PFSK-1 (cell line): ENCODE data around the gene CST8.

Experiments used
- FOXP2 ChIP-seq: optimal IDR thresholded peaks from 2 replicates; pipeline ENCODE3; 2011; ENCODE audit warnings: borderline replicate concordance, control low read depth, inconsistent platforms; ENCODE audit not compliant: insufficient read depth; ENCODE audit errors: extremely low read length, extremely low read depth
- POLR2AphosphoS5 ChIP-seq: IDR thresholded peaks from 2 replicates; pipeline ENCODE4 v1.6.1; 2012; ENCODE audit warnings: low read depth, mild to moderate bottlenecking, control low read depth, low read length, moderate library complexity
- SIN3A ChIP-seq: IDR thresholded peaks from 2 replicates; pipeline ENCODE4 v1.6.1; 2012; ENCODE audit warnings: mild to moderate bottlenecking, low read length, moderate library complexity, borderline replicate concordance; ENCODE audit not compliant: insufficient read depth
- TAF1 ChIP-seq: IDR thresholded peaks from 2 replicates; pipeline ENCODE4 v1.6.1; 2012; ENCODE audit warnings: low read length, control low read depth, borderline replicate concordance; ENCODE audit not compliant: insufficient read depth
- TF ChIP-seq, protein P1 (sequence below), 2 experiments: IDR thresholded peaks; 2 replicates each; pipeline versions ENCODE4 v1.6.1 to v1.8.0; 2011 to 2012; ENCODE audit warnings: low read depth in 2 of 2, low read length in 2 of 2, control low read depth in 1 of 2, inconsistent platforms in 1 of 2, mild to moderate bottlenecking in 1 of 2, moderate library complexity in 1 of 2; ENCODE audit not compliant: insufficient read depth in 1 of 2

The CST8 gene

DNA sequence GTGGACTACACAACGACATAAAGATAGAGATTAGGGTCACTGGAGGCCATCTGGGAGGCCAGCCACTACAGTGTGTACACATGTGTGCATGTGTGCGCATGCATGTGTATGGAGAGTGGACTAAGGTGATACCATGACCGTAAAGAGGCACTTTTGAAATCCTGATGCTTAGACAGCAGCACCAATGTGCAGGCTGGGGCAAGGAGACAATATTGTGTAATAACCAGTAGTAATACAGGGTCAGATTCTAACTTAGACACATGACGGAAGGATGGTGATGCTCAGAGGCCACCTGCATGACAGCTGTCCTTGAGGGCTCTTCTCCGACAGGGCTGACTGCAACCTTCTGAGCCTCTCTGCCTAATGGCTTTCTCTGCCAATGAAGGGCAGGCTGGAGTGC is 51.9 kb downstream of the CST8 start:
- TF ChIP-seq TAF1, result no peak
- no peak for TF ChIP-seq FOXP2
- no peak for TF ChIP-seq SIN3A
- TF ChIP-seq POLR2AphosphoS5, result no peak
- TF ChIP-seq, protein P1, sequence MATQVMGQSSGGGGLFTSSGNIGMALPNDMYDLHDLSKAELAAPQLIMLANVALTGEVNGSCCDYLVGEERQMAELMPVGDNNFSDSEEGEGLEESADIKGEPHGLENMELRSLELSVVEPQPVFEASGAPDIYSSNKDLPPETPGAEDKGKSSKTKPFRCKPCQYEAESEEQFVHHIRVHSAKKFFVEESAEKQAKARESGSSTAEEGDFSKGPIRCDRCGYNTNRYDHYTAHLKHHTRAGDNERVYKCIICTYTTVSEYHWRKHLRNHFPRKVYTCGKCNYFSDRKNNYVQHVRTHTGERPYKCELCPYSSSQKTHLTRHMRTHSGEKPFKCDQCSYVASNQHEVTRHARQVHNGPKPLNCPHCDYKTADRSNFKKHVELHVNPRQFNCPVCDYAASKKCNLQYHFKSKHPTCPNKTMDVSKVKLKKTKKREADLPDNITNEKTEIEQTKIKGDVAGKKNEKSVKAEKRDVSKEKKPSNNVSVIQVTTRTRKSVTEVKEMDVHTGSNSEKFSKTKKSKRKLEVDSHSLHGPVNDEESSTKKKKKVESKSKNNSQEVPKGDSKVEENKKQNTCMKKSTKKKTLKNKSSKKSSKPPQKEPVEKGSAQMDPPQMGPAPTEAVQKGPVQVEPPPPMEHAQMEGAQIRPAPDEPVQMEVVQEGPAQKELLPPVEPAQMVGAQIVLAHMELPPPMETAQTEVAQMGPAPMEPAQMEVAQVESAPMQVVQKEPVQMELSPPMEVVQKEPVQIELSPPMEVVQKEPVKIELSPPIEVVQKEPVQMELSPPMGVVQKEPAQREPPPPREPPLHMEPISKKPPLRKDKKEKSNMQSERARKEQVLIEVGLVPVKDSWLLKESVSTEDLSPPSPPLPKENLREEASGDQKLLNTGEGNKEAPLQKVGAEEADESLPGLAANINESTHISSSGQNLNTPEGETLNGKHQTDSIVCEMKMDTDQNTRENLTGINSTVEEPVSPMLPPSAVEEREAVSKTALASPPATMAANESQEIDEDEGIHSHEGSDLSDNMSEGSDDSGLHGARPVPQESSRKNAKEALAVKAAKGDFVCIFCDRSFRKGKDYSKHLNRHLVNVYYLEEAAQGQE (IDR thresholded peaks at IDR 0.05; ENCODE audit: insufficient read depth in 1 of 2, low read depth in 2 of 2, low read length in 2 of 2), result no peak

DNA sequence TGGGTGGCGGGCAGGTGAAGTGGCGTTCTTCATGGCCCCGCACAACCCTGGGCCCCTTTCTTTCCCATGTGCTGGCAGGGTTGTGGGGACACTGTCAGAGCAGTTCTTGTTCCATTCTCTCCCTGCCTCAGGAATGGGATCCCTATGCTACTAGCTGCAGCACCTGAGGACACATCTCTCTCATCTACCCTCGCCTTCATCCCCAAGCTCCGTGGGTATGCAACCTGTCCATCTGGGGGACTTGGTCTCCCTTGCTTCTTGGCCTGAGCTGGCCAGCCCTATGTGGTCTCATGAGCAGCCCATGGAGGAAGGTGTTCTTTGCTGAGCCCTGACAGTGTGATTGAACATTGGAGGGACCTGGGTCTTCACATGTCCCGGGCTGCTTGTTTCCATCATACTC is 53.2 kb downstream of the CST8 start:
- TF ChIP-seq TAF1 (no peak), FOXP2 (no peak), POLR2AphosphoS5 (no peak), SIN3A (no peak)
- TF ChIP-seq, protein P1 (IDR thresholded peaks at IDR 0.05; ENCODE audit: insufficient read depth in 1 of 2, low read depth in 2 of 2, low read length in 2 of 2), result no peak
